Activated CD8-positive, alpha-beta memory T cell treated with anti-CD3 and anti-CD28 coated beads, Interleukin-2, amount 50 U/mL, for 1 hour (primary cell): Measurements from ENCODE around the gene C1orf232.

Source experiments
- DNase-seq: peaks from one replicate; pipeline ENCODE4 v3.0.0-alpha.2; 2020; ENCODE audit errors: extremely low read depth

C1orf232 gene

GRCh38 chr1:26156285-26157038 is 12.3 kb downstream of the C1orf232 start:
- DNase-seq = no peak

- DNase-seq = no peak
Measured at GRCh38 chr1:26155370-26156284, 13.1 kb downstream of the C1orf232 start.

- DNase-seq = no peak
Measured at GRCh38 chr1:26154750-26155149, 14.0 kb downstream of the C1orf232 start.

GRCh38 chr1:26153966-26154532 is 14.7 kb downstream of the C1orf232 start:
- DNase-seq = no peak

- no peak for DNase-seq
Measured at GRCh38 chr1:26148887-26149286, 19.9 kb downstream of the C1orf232 start.

- DNase-seq = no peak
Measured at GRCh38 chr1:26145960-26146294, 22.8 kb downstream of the C1orf232 start.

- DNase-seq = peak; percentile 68
Measured at GRCh38 chr1:26145041-26145959, 23.5 kb downstream of the C1orf232 start.

GRCh38 chr1:26142159-26142558 is 26.6 kb downstream of the C1orf232 start:
- DNase-seq = no peak

- no peak for DNase-seq
Measured at GRCh38 chr1:26138974-26139558, 29.7 kb downstream of the C1orf232 start.

- no peak for DNase-seq
Measured at GRCh38 chr1:26134466-26134865, 34.3 kb downstream of the C1orf232 start.

- DNase-seq = no peak
Measured at GRCh38 chr1:26132834-26133167, 36.0 kb downstream of the C1orf232 start.

- no peak for DNase-seq
Measured at GRCh38 chr1:26132128-26132833, 36.5 kb downstream of the C1orf232 start.

- no peak for DNase-seq
Measured at GRCh38 chr1:26130695-26131094, 38.1 kb downstream of the C1orf232 start.

- no peak for DNase-seq
Measured at GRCh38 chr1:26129778-26130177, 39.0 kb downstream of the C1orf232 start.

- DNase-seq = no peak
Measured at GRCh38 chr1:26127235-26128163, 41.3 kb downstream of the C1orf232 start.

- DNase-seq = peak; percentile 47
Measured at GRCh38 chr1:26126321-26127084, 42.3 kb downstream of the C1orf232 start.

- no peak for DNase-seq
Measured at GRCh38 chr1:26125946-26126320, 42.8 kb downstream of the C1orf232 start.

- no peak for DNase-seq
Measured at GRCh38 chr1:26125382-26125781, 43.4 kb downstream of the C1orf232 start.
